A549 treated with Hydrocortisone at 1 μM for 4 hours (cell line): ENCODE results near the gene CCT5. TPM values are rescaled to one million over a fixed set of nuclear protein-coding genes. Genes with fewer than 3 reads are reported as not detected.

Experiments
- total RNA-seq: library from RNA; stranded (reverse); fragments of 200-300 nt; extraction: Qiagen RNA extraction; gene quantifications from 5 replicates; pipeline ENCODE4 v1.2.3, GENCODE V29; 2022

The CCT5 gene
- total RNA-seq = 481 to 766 TPM (median 510 TPM) in 5 replicates

GRCh38 chr5:10249948-10250805 is at the start of gene CCT5:
Gene CCT5, plus strand, starts transcription at chr5:10250280. Its CDS starts 61 bp downstream, at chr5:10250341.

DNA sequence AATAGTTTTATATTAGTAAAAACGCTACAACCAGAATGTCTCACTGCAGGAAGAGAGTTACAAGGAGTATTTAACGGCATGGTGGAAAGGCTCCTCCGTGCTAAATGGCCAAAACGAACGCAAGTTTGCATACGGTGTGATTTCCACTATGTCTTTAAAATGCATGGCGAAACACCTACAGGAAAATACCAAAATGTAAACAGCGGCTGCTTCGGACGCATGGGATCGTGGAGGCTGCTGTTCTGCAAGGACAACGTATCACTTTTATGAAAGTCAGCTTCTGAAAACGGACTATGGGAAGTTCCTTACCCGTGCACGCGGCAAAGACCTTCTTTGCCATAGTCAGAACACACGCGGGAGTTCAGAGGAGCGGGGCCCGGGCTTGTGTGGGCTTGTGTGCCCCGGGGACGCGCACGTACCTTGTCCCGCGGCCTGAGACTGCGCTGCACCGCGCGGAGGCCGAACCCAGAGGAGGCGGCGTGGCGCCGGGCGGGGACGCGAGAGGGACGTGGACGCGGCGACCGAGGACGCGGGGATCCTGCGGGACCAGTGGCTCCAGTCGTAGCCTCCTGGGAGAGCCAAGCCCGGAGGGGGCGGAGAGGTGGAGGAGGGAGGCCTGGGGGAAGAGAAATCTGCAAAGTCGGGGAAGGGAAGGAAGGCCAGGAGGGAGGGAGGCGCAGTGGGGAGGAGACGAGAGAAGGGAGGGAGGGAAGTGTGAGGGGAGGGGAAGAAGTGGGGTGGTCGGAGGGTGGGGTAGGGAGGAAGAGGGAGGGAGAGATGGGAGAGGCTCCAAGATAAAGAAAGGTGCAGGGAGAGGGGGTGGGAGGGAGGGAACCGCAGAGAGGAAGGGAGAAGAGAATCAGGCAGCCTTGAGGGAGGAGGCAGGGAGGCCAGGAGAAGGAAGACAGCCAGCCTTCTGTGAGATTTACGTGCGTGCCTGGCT is 57.4 kb downstream of the CCT5 start, which contains the start of gene CMBL:
Gene CMBL (minus strand): TSS at position 697 of the 943 bp plus-strand sequence. CDS start 17,140 bp downstream, outside the sequence.

Other genes starting within 250 kb of the CCT5 start
- 10.3 to 20.5 TPM (median 11.1 TPM) in 5 replicates for gene ATPSCKMT, start 392 bp upstream of the CCT5 start, total RNA-seq
- gene CMBL, start 57.6 kb downstream of the CCT5 start, total RNA-seq = 19.7 to 23.9 TPM (median 21.1 TPM) in 5 replicates
- gene MARCHF6, start 103.4 kb downstream of the CCT5 start, total RNA-seq = 57.4 to 78.1 TPM (median 65.3 TPM) in 5 replicates
- gene ROPN1L, start 191.6 kb downstream of the CCT5 start, total RNA-seq = 1.8 to 2.3 TPM (median 1.9 TPM) in 5 replicates